ENCODE results near the gene DUSP8.

DNA sequence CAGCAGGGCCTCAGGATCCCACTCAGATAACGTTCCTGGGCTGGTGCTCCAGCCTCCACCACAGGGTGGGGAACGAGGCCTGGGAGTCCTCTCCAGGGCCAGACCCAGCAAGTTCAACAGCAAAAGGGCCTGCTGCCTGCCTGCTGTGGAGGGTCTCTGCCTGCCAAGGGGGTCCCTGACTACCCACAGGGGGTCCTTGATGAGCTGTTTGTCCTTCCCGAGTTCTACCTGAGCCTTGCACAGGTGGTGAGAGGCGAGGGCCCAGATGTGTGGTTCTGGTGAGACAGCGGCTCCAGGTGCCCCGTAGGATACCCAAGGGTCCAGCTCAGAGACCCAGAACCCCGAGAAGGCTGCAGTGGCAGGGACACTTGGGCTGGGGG lies 4.4 kb downstream of the DUSP8 start:
- TF ChIP-seq, protein P1, sequence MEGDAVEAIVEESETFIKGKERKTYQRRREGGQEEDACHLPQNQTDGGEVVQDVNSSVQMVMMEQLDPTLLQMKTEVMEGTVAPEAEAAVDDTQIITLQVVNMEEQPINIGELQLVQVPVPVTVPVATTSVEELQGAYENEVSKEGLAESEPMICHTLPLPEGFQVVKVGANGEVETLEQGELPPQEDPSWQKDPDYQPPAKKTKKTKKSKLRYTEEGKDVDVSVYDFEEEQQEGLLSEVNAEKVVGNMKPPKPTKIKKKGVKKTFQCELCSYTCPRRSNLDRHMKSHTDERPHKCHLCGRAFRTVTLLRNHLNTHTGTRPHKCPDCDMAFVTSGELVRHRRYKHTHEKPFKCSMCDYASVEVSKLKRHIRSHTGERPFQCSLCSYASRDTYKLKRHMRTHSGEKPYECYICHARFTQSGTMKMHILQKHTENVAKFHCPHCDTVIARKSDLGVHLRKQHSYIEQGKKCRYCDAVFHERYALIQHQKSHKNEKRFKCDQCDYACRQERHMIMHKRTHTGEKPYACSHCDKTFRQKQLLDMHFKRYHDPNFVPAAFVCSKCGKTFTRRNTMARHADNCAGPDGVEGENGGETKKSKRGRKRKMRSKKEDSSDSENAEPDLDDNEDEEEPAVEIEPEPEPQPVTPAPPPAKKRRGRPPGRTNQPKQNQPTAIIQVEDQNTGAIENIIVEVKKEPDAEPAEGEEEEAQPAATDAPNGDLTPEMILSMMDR (IDR thresholded peaks at IDR 0.05): no peak
- TF ChIP-seq PBX3 (IDR thresholded peaks at IDR 0.05) (no peak), EZH2phosphoT487 (IDR thresholded peaks at IDR 0.05; ENCODE audit: borderline replicate concordance, low read depth) (no peak), FOXM1 (IDR thresholded peaks at IDR 0.05; ENCODE audit: low read depth) (no peak), POLR2AphosphoS5 (IDR thresholded peaks at IDR 0.05; ENCODE audit: low read depth, low read length) (no peak), MXI1 (IDR thresholded peaks at IDR 0.05; ENCODE audit: low read depth, low read length) (no peak), REST (IDR thresholded peaks at IDR 0.05; ENCODE audit: low read depth, low read length) (no peak), NRF1 (IDR thresholded peaks at IDR 0.05; ENCODE audit: low read depth, low read length) (no peak), RCOR1 (IDR thresholded peaks at IDR 0.05; ENCODE audit: low read length) (no peak), SMC3 (IDR thresholded peaks at IDR 0.05; ENCODE audit: low read depth, low read length) (no peak), USF2 (IDR thresholded peaks at IDR 0.05; ENCODE audit: borderline replicate concordance, low read depth, low read length) (no peak), JUND (IDR thresholded peaks at IDR 0.05) (no peak), SIN3A (IDR thresholded peaks at IDR 0.05; ENCODE audit: borderline replicate concordance, low read depth, low read length) (no peak)
- TF ChIP-seq, protein P2, sequence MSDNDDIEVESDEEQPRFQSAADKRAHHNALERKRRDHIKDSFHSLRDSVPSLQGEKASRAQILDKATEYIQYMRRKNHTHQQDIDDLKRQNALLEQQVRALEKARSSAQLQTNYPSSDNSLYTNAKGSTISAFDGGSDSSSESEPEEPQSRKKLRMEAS (IDR thresholded peaks at IDR 0.05; ENCODE audit: low read depth): no peak
